Ovary (tissue), 9 donors: ENCODE data around the gene HNF1A. TPM values are rescaled to one million over a fixed set of nuclear protein-coding genes. Genes with fewer than 3 reads are reported as not detected.

Experiments used
- DNase-seq, 5 donors: peaks; one replicate each; pipeline ENCODE4 v3.0.0-alpha.2; 2019 to 2020
- H3K27ac ChIP-seq, 2 donors: fragments of 200-600 bp; one replicate each; pipeline versions ENCODE4 v1.5.1 to v1.8.0; 2019 to 2022
- H3K27me3 ChIP-seq: fragments of 200-600 bp; one replicate; pipeline ENCODE4 v1.8.0; 2022
- H3K36me3 ChIP-seq: fragments of 200-600 bp; sonication (generic); one replicate; pipeline ENCODE4 v1.5.1; 2019
- H3K4me1 ChIP-seq: one replicate; pipeline ENCODE4 v1.8.1; 2013; ENCODE audit warnings: mild to moderate bottlenecking, moderate library complexity; ENCODE audit not compliant: insufficient read depth
- H3K4me3 ChIP-seq: fragments of 200-600 bp; sonication (generic); one replicate; pipeline ENCODE4 v1.5.1; 2017
- H3K9me3 ChIP-seq, 2 donors: fragments of 200-600 bp in 1 of 2; sonication (generic) in 1 of 2; one replicate each; pipeline versions ENCODE4 v1.5.1 to v1.8.1; 2013 to 2019; ENCODE audit warnings: mild to moderate bottlenecking in 1 of 2, moderate library complexity in 1 of 2
- EP300 ChIP-seq: sonication (generic); formaldehyde crosslinking; IDR thresholded peaks from one replicate; pipeline ENCODE4 v1.6.1; 2017; ENCODE audit warnings: antibody characterized with exemption
- POLR2A ChIP-seq: fragments of 450-650 bp; IDR thresholded peaks from one replicate; pipeline ENCODE4 v1.6.1; 2017; ENCODE audit warnings: antibody characterized with exemption, mild to moderate bottlenecking, moderate library complexity
- WGBS, 3 donors: extraction: QIAGEN DNeasy Blood & Tissue Kit in 1 of 3; methylation state at CpG; one replicate each; pipeline versions ENCODE4 v1.1.5 to v1.1.7; 2013 to 2017; 5-methylcytosine and 5-hydroxymethylcytosine counted together
- intact Hi-C, 4 donors: fragments of 100-400 bp; cut with DNase I; formaldehyde crosslinking; loops; one replicate each; pipeline versions ENCODE4 v1.11.0 to v1.15.1; 2022 to 2023
- polyA plus RNA-seq, 2 donors: library from polyadenylated mRNA; stranded (reverse); fragments of 200-250 nt in 1 of 2; fragments of 350-450 nt in 1 of 2; fragmentation: Illumina TruSeq in 1 of 2; extraction: RNeasy Lipid Tissue Mini Kit (QIAGEN cat#74804) in 1 of 2; gene quantifications; one replicate each; pipeline ENCODE4 v1.2.3, GENCODE V29; 2013 to 2014
- total RNA-seq, 7 donors: library from RNA; depleted of rRNA in 2 of 7; stranded (reverse); fragments of >200 nt in 2 of 7; fragmentation: NEBNext Ultra II Directional in 3 of 7; extraction: Animal tissue kit (Norgen Biotek cat#: 25700) in 3 of 7; gene quantifications; one replicate each; pipeline versions ENCODE4 v1.1.0 to v1.2.4, GENCODE V29; 2016 to 2023
- TF ChIP-seq, protein P1 (sequence below), 3 donors: fragments of 450-650 bp in 2 of 3; fragments of 200-600 bp in 1 of 3; IDR thresholded peaks; one replicate each; pipeline versions ENCODE4 v1.5.1 to v1.8.0; 2016 to 2022; ENCODE audit warnings: antibody characterized with exemption in 3 of 3, mild to moderate bottlenecking in 1 of 3
- donor health status: DM: no; HTN: no; CAD: no; lungs with moderate emphysema.
- donor health status: DM: no; HTN: no; CAD: no.
- donor health status: Bipolar disorder and iron deficiency.
- donor health status: DM: yes; HTN: yes; CAD: no.
- donor health status: DM: no; HTN: no; CAD: no.
- donor health status: DM: yes; HTN: yes; CAD: no.

Gene HNF1A
- total and polyA plus RNA-seq, 9 donors = 0.10 to 1.4 (median 0.17) TPM; not detected in 5

DNA sequence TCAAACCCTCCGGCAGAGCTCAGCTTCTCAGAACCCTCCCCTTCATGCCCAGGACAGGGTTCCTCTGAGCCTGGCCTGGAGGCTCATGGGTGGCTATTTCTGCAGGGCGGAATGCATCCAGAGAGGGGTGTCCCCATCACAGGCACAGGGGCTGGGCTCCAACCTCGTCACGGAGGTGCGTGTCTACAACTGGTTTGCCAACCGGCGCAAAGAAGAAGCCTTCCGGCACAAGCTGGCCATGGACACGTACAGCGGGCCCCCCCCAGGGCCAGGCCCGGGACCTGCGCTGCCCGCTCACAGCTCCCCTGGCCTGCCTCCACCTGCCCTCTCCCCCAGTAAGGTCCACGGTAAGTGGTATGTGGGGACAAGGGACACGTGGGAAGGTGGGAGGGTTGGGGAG lies 15.7 kb downstream of the HNF1A start:
- no peaks in the 10 kb centered on the region for H3K4me1 ChIP-seq
- H3K9me3 ChIP-seq = no peaks in the 10 kb centered on the region
- H3K27me3 ChIP-seq = no peaks in the 10 kb centered on the region
- intact Hi-C loops = no loop called here
- DNase-seq = no peak
- WGBS, 3 donors = 86 to 90% (median 89%) methylated on average over 15 of the region's 15 CpGs
- H3K27ac ChIP-seq = no peak overlapping the region
- no peaks in the 10 kb centered on the region for H3K36me3 ChIP-seq
- no peak overlapping the region for H3K4me3 ChIP-seq
- TF ChIP-seq, protein P1, sequence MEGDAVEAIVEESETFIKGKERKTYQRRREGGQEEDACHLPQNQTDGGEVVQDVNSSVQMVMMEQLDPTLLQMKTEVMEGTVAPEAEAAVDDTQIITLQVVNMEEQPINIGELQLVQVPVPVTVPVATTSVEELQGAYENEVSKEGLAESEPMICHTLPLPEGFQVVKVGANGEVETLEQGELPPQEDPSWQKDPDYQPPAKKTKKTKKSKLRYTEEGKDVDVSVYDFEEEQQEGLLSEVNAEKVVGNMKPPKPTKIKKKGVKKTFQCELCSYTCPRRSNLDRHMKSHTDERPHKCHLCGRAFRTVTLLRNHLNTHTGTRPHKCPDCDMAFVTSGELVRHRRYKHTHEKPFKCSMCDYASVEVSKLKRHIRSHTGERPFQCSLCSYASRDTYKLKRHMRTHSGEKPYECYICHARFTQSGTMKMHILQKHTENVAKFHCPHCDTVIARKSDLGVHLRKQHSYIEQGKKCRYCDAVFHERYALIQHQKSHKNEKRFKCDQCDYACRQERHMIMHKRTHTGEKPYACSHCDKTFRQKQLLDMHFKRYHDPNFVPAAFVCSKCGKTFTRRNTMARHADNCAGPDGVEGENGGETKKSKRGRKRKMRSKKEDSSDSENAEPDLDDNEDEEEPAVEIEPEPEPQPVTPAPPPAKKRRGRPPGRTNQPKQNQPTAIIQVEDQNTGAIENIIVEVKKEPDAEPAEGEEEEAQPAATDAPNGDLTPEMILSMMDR (IDR thresholded peaks at IDR 0.05) = no peak
- no peak for TF ChIP-seq POLR2A
- no peak for TF ChIP-seq EP300

DNA sequence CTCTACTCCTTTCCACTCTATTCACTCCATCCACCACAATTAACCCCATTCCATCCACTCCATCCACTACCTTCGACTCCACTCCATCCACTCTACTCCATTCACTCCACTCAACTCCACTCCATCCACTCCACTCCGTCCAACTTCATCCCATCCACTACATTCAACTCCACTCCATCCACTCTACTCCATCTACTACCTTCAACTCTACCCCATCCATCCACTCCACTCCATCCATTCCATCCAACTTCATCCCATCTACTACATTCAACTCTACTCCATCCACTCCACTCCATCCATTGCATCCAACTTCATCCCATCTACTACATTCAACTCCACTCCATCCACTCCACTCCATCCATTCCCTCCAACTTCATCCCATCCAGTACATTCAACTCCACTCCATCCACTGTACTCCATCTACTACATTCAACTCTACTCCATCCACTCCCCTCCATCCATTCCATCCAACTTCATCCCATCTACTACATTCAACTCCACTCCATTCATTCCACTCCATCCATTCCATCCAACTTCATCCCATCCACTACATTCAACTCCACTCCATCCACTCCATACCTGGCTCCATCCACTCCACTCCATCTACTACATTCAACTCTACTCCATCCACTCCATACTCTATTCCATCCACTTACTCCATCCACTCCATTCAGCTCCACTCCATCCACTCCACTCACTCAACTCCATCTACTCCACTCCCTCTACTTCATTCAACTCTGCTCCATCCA lies 16.4 kb downstream of the HNF1A start:
- no peak overlapping the region for H3K27ac ChIP-seq
- H3K36me3 ChIP-seq = no peaks in the 10 kb centered on the region
- 86 to 93% (median 92%) methylated on average over 2 of the region's 2 CpGs for WGBS, 3 donors
- H3K4me3 ChIP-seq = no peak overlapping the region
- intact Hi-C loops = no loop called here
- no peak for DNase-seq
- no peaks in the 10 kb centered on the region for H3K27me3 ChIP-seq
- H3K9me3 ChIP-seq = no peaks in the 10 kb centered on the region
- H3K4me1 ChIP-seq = no peaks in the 10 kb centered on the region
- TF ChIP-seq, protein P1 (IDR thresholded peaks at IDR 0.05) = no peak
- TF ChIP-seq EP300 (no peak), POLR2A (no peak)

DNA sequence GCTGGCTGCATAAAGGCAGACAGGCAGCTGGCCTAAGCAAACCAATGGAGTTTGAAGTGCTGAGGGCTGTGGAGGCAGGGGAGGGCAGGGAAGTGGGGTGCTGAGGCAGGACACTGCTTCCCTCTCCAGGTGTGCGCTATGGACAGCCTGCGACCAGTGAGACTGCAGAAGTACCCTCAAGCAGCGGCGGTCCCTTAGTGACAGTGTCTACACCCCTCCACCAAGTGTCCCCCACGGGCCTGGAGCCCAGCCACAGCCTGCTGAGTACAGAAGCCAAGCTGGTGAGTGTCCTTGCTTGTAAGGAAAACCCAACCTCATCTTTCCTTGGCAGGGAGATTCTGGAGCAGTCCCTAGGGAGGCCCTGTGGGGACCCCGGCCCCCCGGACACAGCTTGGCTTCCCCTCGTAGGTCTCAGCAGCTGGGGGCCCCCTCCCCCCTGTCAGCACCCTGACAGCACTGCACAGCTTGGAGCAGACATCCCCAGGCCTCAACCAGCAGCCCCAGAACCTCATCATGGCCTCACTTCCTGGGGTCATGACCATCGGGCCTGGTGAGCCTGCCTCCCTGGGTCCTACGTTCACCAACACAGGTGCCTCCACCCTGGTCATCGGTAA lies 17.9 kb downstream of the HNF1A start:
- WGBS, 3 donors = 81 to 92% (median 83%) methylated on average over 8 to 11 of the region's 11 CpGs
- Histone ChIP-seq H3K36me3 (no peaks in the 10 kb centered on the region), H3K9me3 (no peaks in the 10 kb centered on the region), H3K4me3 (no peak overlapping the region), H3K27me3 (no peaks in the 10 kb centered on the region), H3K4me1 (no peaks in the 10 kb centered on the region), H3K27ac (no peak overlapping the region)
- TF ChIP-seq, protein P1 (IDR thresholded peaks at IDR 0.05) = no peak
- TF ChIP-seq POLR2A = no peak
- TF ChIP-seq EP300 = no peak
- no peak for DNase-seq
- intact Hi-C loops = no loop called here

DNA sequence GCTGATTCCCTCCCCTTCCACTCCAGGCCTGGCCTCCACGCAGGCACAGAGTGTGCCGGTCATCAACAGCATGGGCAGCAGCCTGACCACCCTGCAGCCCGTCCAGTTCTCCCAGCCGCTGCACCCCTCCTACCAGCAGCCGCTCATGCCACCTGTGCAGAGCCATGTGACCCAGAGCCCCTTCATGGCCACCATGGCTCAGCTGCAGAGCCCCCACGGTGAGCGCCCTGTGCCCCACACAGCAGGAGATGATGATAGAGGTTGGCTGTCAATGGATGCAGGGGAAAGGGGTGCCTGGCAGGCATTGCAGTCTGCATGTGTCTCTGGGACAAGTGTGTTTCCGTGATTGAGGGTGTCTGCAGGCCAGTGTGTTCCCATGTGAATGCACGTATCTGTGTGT lies 19.1 kb downstream of the HNF1A start:
- no peak for DNase-seq
- no peaks in the 10 kb centered on the region for H3K9me3 ChIP-seq
- H3K36me3 ChIP-seq = no peaks in the 10 kb centered on the region
- no peaks in the 10 kb centered on the region for H3K27me3 ChIP-seq
- H3K27ac ChIP-seq = no peak overlapping the region
- intact Hi-C loops = no loop called here
- TF ChIP-seq EP300 = no peak
- no peak for TF ChIP-seq POLR2A
- TF ChIP-seq, protein P1 (IDR thresholded peaks at IDR 0.05) = no peak
- no peaks in the 10 kb centered on the region for H3K4me1 ChIP-seq
- no peak overlapping the region for H3K4me3 ChIP-seq
- 69 to 75% (median 70%) methylated on average over 9 of the region's 9 CpGs for WGBS, 3 donors
